ENCODE results near the gene SYNE1. TPM values are rescaled to one million over a fixed set of nuclear protein-coding genes. Genes with fewer than 3 reads are reported as not detected.
"Not testable (repeated sequence)": the region's sequence is repeated elsewhere in the genome, so short reads cannot be mapped to it uniquely, and the experiment has no call there.

The SYNE1 gene
- total RNA-seq, 4 donors from 2014 or later = 111 to 156 (median 124) TPM

- H3K4me3 ChIP-seq (ENCODE audit: low read depth, poor library complexity, severe bottlenecking) = no peak overlapping the region
- WGBS, 2 donors = 85 to 89% methylated on average over 5 to 7 of the region's 7 CpGs
- DNase-seq (ENCODE audit: low spot score in 2 of 2) = no peak
- intact Hi-C loops (cut with DNase I; ENCODE audit: low total_unique reads) = no loop called here
- TF ChIP-seq, protein P1, sequence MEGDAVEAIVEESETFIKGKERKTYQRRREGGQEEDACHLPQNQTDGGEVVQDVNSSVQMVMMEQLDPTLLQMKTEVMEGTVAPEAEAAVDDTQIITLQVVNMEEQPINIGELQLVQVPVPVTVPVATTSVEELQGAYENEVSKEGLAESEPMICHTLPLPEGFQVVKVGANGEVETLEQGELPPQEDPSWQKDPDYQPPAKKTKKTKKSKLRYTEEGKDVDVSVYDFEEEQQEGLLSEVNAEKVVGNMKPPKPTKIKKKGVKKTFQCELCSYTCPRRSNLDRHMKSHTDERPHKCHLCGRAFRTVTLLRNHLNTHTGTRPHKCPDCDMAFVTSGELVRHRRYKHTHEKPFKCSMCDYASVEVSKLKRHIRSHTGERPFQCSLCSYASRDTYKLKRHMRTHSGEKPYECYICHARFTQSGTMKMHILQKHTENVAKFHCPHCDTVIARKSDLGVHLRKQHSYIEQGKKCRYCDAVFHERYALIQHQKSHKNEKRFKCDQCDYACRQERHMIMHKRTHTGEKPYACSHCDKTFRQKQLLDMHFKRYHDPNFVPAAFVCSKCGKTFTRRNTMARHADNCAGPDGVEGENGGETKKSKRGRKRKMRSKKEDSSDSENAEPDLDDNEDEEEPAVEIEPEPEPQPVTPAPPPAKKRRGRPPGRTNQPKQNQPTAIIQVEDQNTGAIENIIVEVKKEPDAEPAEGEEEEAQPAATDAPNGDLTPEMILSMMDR (IDR thresholded peaks at IDR 0.05) = no peak
- no peak for TF ChIP-seq POLR2A (IDR thresholded peaks at IDR 0.05)
Measured at GRCh38 chr6:152078804-152079203, 558.4 kb downstream of the SYNE1 start.

DNA sequence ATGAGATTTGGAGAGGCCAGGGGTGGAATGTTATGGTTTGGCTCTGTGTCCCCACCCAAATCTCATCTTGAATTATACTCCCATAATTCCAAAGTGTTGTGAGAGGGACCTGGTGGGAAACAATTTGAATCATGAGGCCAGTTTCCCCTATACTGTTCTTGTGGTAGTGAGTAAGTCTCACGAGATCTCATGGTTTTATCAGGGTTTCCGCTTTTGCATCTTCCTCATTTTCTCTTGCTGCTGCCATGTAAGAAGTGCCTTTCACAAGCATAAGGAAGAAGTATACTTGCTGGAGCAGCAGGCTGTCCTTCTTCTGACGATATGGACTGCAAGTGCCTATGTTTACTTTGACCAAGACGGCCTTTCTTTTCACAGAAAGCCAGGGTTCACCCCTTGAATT lies 559.2 kb downstream of the SYNE1 start:
- intact Hi-C loops (cut with DNase I; ENCODE audit: low total_unique reads) = no loop called here
- H3K4me3 ChIP-seq (ENCODE audit: low read depth, poor library complexity, severe bottlenecking) = no peak overlapping the region
- TF ChIP-seq POLR2A (IDR thresholded peaks at IDR 0.05) = no peak
- TF ChIP-seq, protein P1 (IDR thresholded peaks at IDR 0.05) = no peak
- WGBS, 2 donors = 83 to 98% methylated on average over 4 of the region's 4 CpGs
- no peak for DNase-seq (ENCODE audit: low spot score in 2 of 2)

DNA sequence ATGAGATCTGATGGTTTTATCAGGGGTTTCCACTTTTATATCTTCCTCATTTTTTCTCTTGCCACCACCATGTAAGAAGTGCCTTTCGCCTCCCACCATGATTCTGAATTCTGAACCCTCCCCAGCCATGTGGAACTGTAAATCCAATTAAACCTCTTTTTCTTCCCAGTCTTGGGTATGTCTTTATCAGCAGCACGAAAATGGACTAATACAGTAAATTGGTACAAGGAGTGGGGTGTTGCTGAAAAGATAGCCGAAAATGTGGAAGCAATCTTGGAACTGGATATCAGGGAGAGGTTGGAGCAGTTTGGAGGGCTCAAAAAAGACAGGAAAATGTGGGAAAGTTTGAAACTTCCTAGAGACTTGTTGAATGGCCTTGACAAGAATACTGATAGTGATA lies 560.9 kb downstream of the SYNE1 start:
- DNase-seq (ENCODE audit: low spot score in 2 of 2); H3K4me3 ChIP-seq (ENCODE audit: low read depth, poor library complexity, severe bottlenecking); intact Hi-C loops (cut with DNase I; ENCODE audit: low total_unique reads): not testable (repeated sequence)
- WGBS, 2 donors = 66 to 84% methylated on average over 3 of the region's 3 CpGs

GRCh38 chr6:152071843-152072242 lies 565.3 kb downstream of the SYNE1 start:
- no peak overlapping the region for H3K4me3 ChIP-seq (ENCODE audit: low read depth, poor library complexity, severe bottlenecking)
- 78 to 89% methylated on average over 3 of the region's 3 CpGs for WGBS, 2 donors
- no peak for DNase-seq (ENCODE audit: low spot score in 2 of 2)
- intact Hi-C loops (cut with DNase I; ENCODE audit: low total_unique reads) = no loop called here
- no peak for TF ChIP-seq POLR2A (IDR thresholded peaks at IDR 0.05)
- TF ChIP-seq, protein P1 (IDR thresholded peaks at IDR 0.05) = no peak

Other genes starting within 250 kb of the SYNE1 start
- 1 to 10 TPM; 2.1 to 6.3 (median 3.9) TPM for gene MYCT1, start 60.5 kb upstream of the SYNE1 start, total RNA-seq
- under 1 TPM in 2 of 4 donors, not detected in 2; 0.13 to 0.98 TPM for gene VIP, start 113.4 kb upstream of the SYNE1 start, total RNA-seq